PC-3 (cell line): ENCODE data around the gene RENBP.

Experiments
- EZH2 ChIP-seq: fragments of 300-600 bp; sonication (generic); IDR thresholded peaks from one replicate; pipeline ENCODE4 v1.6.1; 2017; ENCODE audit warnings: antibody characterized with exemption, mild to moderate bottlenecking, low read length; ENCODE audit not compliant: unreplicated experiment
- EZH2phosphoT487 ChIP-seq: fragments of 300-600 bp; sonication (generic); IDR thresholded peaks from 2 replicates; pipeline ENCODE4 v1.6.1; 2018; ENCODE audit warnings: mild to moderate bottlenecking, antibody characterized with exemption, low read length, borderline replicate concordance
- TF ChIP-seq, protein P1 (sequence below): fragments of 300-600 bp; sonication (generic); conservative IDR thresholded peaks from 2 replicates; pipeline ENCODE4 v1.5.1; 2017; ENCODE audit warnings: antibody characterized with exemption, low read depth, mild to moderate bottlenecking, low read length

DNA sequence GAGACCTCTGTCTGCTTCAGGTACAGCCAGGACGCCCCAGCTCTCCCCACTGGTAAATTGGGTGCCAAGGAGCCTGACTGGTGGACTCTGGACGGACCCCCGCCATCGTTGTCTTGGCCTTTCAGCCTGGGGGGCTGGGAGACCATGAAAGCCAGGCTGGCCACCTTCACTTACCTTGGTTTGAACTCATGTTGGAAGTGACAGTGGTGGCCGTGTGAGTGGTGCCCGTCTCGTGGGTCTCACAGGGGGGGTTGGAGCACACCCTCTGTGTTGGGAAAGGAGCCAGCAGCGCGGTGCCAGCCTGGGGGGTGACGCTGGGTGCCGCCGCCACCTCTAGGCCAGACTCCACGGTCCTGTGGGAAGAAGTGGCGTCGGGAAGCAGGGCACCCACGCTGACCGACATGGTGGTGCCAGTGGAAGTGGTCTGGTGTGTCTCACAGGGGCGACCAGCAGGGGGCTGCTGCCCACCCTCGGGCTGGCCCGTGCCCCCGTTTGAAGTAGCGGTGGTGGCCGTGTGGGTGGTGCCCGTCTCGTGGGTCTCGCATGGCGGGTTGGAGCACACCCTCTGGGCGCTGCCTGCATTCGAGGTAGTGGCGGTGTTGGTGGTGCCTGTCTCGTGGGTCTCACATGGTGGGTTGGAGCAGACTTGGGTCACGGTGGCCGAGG is 9.6 kb upstream of the RENBP start:
- TF ChIP-seq, protein P1, sequence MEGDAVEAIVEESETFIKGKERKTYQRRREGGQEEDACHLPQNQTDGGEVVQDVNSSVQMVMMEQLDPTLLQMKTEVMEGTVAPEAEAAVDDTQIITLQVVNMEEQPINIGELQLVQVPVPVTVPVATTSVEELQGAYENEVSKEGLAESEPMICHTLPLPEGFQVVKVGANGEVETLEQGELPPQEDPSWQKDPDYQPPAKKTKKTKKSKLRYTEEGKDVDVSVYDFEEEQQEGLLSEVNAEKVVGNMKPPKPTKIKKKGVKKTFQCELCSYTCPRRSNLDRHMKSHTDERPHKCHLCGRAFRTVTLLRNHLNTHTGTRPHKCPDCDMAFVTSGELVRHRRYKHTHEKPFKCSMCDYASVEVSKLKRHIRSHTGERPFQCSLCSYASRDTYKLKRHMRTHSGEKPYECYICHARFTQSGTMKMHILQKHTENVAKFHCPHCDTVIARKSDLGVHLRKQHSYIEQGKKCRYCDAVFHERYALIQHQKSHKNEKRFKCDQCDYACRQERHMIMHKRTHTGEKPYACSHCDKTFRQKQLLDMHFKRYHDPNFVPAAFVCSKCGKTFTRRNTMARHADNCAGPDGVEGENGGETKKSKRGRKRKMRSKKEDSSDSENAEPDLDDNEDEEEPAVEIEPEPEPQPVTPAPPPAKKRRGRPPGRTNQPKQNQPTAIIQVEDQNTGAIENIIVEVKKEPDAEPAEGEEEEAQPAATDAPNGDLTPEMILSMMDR, result no peak
- no peak for TF ChIP-seq EZH2
- no peak for TF ChIP-seq EZH2phosphoT487
